H1 (cell line): ENCODE results near the gene FAM83C. TPM values are rescaled to one million over a fixed set of nuclear protein-coding genes. Genes with fewer than 3 reads are reported as not detected.

ENCODE experiments used
- JUND ChIP-seq: IDR thresholded peaks from 2 replicates; pipeline ENCODE4 v1.6.1; 2011; ENCODE audit warnings: mild to moderate bottlenecking, improper control_type of control experiment, low read length
- polyA plus RNA-seq, 7 experiments: library from polyadenylated mRNA; depleted of rRNA in 3 of 7; stranded (reverse) in 5 of 7; unstranded in 2 of 7; fragments of >200 nt in 5 of 7; fragments of 200-250 nt in 2 of 7; gene quantifications; 1 replicate in 5 of 7; 2 replicates in 1 of 7; 4 replicates in 1 of 7; pipeline versions ENCODE4 v1.2.1 to v1.2.3, GENCODE V29; 2011 to 2013; ENCODE audit warnings: missing spikeins in 2 of 7, mixed read lengths in 2 of 7
- total RNA-seq: library from RNA; stranded (reverse); fragmentation: NEBNext Ultra II Directional; extraction: Animal tissue kit (Norgen Biotek cat#: 25700); gene quantifications from 2 replicates; pipeline ENCODE4 v1.2.1, GENCODE V29; 2021

The FAM83C gene
- total and polyA plus RNA-seq, 2 of the 8 experiments (the other 6 are each of a cell fraction or from before 2014, with no cell fraction given), result not detected

- TF ChIP-seq JUND, result no peak
Measured at GRCh38 chr20:35332540-35333200, 40.4 kb upstream of the FAM83C start (continued).
